Measurements from ENCODE around the gene HS6ST1.

DNA sequence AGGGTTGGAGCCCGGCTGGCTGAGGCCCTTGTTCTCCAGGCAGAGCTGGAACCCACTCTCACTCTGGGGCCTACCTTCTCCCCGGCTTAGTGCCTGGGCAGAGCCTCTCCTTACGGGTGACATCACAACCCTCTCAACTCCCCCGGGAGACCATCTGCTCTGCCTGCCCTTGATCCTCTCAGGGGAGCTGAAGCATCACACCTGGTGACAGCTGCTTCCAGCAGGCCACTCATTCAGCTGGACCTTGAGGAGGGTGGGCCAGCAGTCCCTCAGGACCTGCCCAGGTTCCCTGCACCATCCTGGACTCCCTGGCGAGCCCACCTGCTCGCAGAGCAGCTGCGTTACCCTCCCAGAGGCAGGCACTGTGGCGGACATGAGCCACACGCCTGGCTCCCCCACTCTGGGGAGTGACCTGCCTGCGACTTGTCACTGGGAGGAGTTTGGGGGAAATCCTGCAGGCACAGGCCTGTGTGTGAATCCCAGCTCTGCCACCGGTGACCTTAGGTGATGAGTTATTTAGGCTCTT, 13.1 kb downstream of the HS6ST1 start:
- TF ChIP-seq EP300 (IDR thresholded peaks at IDR 0.05) (no peak), CTCF (IDR thresholded peaks at IDR 0.05) (no peak), POLR2AphosphoS5 (IDR thresholded peaks at IDR 0.05) (no peak)

Data from gastroesophageal sphincter (tissue), 3 donors.